Endodermal cell (in vitro differentiated cells): Measurements from ENCODE around the gene PCYT1A. TPM values are rescaled to one million over a fixed set of nuclear protein-coding genes. Genes with fewer than 3 reads are reported as not detected.

ENCODE experiments used
- DNase-seq: peaks from one replicate; pipeline ENCODE4 v3.0.0-alpha.2; 2017
- H3K27ac ChIP-seq: 2 replicates; pipeline ENCODE4 v1.5.1; 2013; ENCODE audit warnings: mild to moderate bottlenecking, low read depth, low read length, moderate library complexity
- H3K27me3 ChIP-seq: 2 replicates; pipeline ENCODE4 v1.6.1; 2013; ENCODE audit warnings: mild to moderate bottlenecking, low read length, moderate library complexity; ENCODE audit not compliant: insufficient read depth, control insufficient read depth, poor library complexity, severe bottlenecking
- H3K36me3 ChIP-seq: 2 replicates; pipeline ENCODE4 v1.7.0; 2013; ENCODE audit warnings: mild to moderate bottlenecking, low read length, moderate library complexity; ENCODE audit not compliant: control insufficient read depth, insufficient read depth
- H3K4me1 ChIP-seq: one replicate; pipeline ENCODE4 v1.7.0; 2013; ENCODE audit warnings: low read length; ENCODE audit not compliant: control insufficient read depth, insufficient read depth
- H3K4me3 ChIP-seq: 2 replicates; pipeline ENCODE4 v1.5.1; 2013; ENCODE audit warnings: mild to moderate bottlenecking, low read length, moderate library complexity
- H3K9ac ChIP-seq: 2 replicates; pipeline ENCODE4 v1.6.1; 2013; ENCODE audit warnings: mild to moderate bottlenecking, low read length, moderate library complexity; ENCODE audit not compliant: poor library complexity, severe bottlenecking; ENCODE audit errors: extremely low read depth
- H3K9me3 ChIP-seq: 2 replicates; pipeline ENCODE4 v1.6.1; 2013; ENCODE audit warnings: mild to moderate bottlenecking, low read length, moderate library complexity; ENCODE audit not compliant: control insufficient read depth
- H3K27ac Mint-ChIP-seq: 2 replicates; pipeline ENCODE4 v1.8.0; 2020; ENCODE audit warnings: mixed read lengths
- H3K27me3 Mint-ChIP-seq: 2 replicates; pipeline ENCODE4 v1.8.0; 2021; ENCODE audit warnings: mild to moderate bottlenecking, mixed read lengths; ENCODE audit not compliant: insufficient read depth
- H3K36me3 Mint-ChIP-seq: 2 replicates; pipeline ENCODE4 v1.8.0; 2020; ENCODE audit warnings: low read depth, mixed read lengths
- H3K4me1 Mint-ChIP-seq: 2 replicates; pipeline ENCODE4 v1.8.0; 2020; ENCODE audit warnings: mixed read lengths
- H3K4me3 Mint-ChIP-seq: 2 replicates; pipeline ENCODE4 v1.8.0; 2020; ENCODE audit warnings: mild to moderate bottlenecking, moderate library complexity, mixed read lengths
- H3K9me3 Mint-ChIP-seq: 2 replicates; pipeline ENCODE4 v1.8.0; 2020; ENCODE audit warnings: mild to moderate bottlenecking, mixed read lengths
- CTCF ChIP-seq: fragments of 200-600 bp; sonication (generic); conservative IDR thresholded peaks from 2 replicates; pipeline ENCODE4 v1.5.0; 2021; ENCODE audit warnings: antibody characterized with exemption, mild to moderate bottlenecking
- WGBS, 2 experiments: methylation state at CpG; one replicate each; pipeline versions ENCODE4 v1.1.5 to v1.1.7; 2013; ENCODE audit warnings: missing lambda C conversion rate in 2 of 2, mixed read lengths in 1 of 2; ENCODE audit not compliant: insufficient coverage in 1 of 2, insufficient read length in 1 of 2; 5-methylcytosine and 5-hydroxymethylcytosine counted together
- total RNA-seq, 2 donors: library from RNA; stranded (reverse); fragmentation: NEBNext Ultra II Directional in 1 of 2; extraction: Animal tissue kit (Norgen Biotek cat#: 25700) in 1 of 2; gene quantifications; 2 replicates in 1 of 2; 3 replicates in 1 of 2; pipeline ENCODE4 v1.2.1, GENCODE V29; 2021

PCYT1A gene
- total RNA-seq, 2 donors from 2014 or later, result 30.2 to 32.5 TPM

- Mint-ChIP-seq H3K4me1 (no peaks in the 10 kb centered on the region), H3K27ac (no peak overlapping the region), H3K9me3 (no peaks in the 10 kb centered on the region), H3K36me3 (peaks cover 25% of the 10 kb centered on the region), H3K27me3 (no peaks in the 10 kb centered on the region), H3K4me3 (no peak overlapping the region)
- no peak for TF ChIP-seq CTCF
- no peak overlapping the region for H3K27ac ChIP-seq
- no peak for DNase-seq
- 98 to 100% methylated on average over 1 of the region's 1 CpG for WGBS, 2 experiments
- H3K4me3 ChIP-seq, result no peak overlapping the region
- peaks cover 52% of the 10 kb centered on the region for H3K36me3 ChIP-seq
- no peak overlapping the region for H3K9ac ChIP-seq
- no peaks in the 10 kb centered on the region for H3K27me3 ChIP-seq
- H3K9me3 ChIP-seq, result peaks cover 2% of the 10 kb centered on the region
- H3K4me1 ChIP-seq, result no peaks in the 10 kb centered on the region
Measured at GRCh38 chr3:196255776-196256175, 31.8 kb downstream of the PCYT1A start.

- no peak for TF ChIP-seq CTCF
- no peak for DNase-seq
- no peaks in the 10 kb centered on the region for H3K9me3 Mint-ChIP-seq
- no peak overlapping the region for H3K9ac ChIP-seq
- H3K4me1 Mint-ChIP-seq, result no peaks in the 10 kb centered on the region
- no peaks in the 10 kb centered on the region for H3K4me1 ChIP-seq
- 93 to 100% methylated on average over 2 to 5 of the region's 5 CpGs for WGBS, 2 experiments
- H3K4me3 Mint-ChIP-seq, result no peak overlapping the region
- no peak overlapping the region for H3K27ac Mint-ChIP-seq
- H3K27ac ChIP-seq, result no peak overlapping the region
- H3K9me3 ChIP-seq, result no peaks in the 10 kb centered on the region
- no peaks in the 10 kb centered on the region for H3K27me3 ChIP-seq
- H3K4me3 ChIP-seq, result no peak overlapping the region
- H3K27me3 Mint-ChIP-seq, result no peaks in the 10 kb centered on the region
- H3K36me3 ChIP-seq, result peaks cover 45% of the 10 kb centered on the region
- peaks cover 23% of the 10 kb centered on the region for H3K36me3 Mint-ChIP-seq
Measured at GRCh38 chr3:196254376-196255283, 32.9 kb downstream of the PCYT1A start.

- no peaks in the 10 kb centered on the region for H3K27me3 ChIP-seq
- Mint-ChIP-seq H3K36me3 (peaks cover 30% of the 10 kb centered on the region), H3K27me3 (no peaks in the 10 kb centered on the region), H3K4me3 (no peak overlapping the region), H3K4me1 (no peaks in the 10 kb centered on the region), H3K27ac (no peak overlapping the region), H3K9me3 (no peaks in the 10 kb centered on the region)
- H3K9ac ChIP-seq, result no peak overlapping the region
- 93 to 96% methylated on average over 7 to 16 of the region's 16 CpGs for WGBS, 2 experiments
- no peak overlapping the region for H3K4me3 ChIP-seq
- H3K27ac ChIP-seq, result no peak overlapping the region
- H3K36me3 ChIP-seq, result peaks cover 48% of the 10 kb centered on the region
- no peaks in the 10 kb centered on the region for H3K4me1 ChIP-seq
- no peak for TF ChIP-seq CTCF
- H3K9me3 ChIP-seq, result no peaks in the 10 kb centered on the region
- DNase-seq, result no peak
Measured at GRCh38 chr3:196251918-196252317, 35.6 kb downstream of the PCYT1A start.
